Activated CD4-positive, alpha-beta T cell treated with anti-CD3 and anti-CD28 coated beads, Interleukin-2, amount 50 U/mL, for 24 hours (primary cell): ENCODE results near the gene NUTM2G.
"Not testable (repeated sequence)": the region's sequence is repeated elsewhere in the genome, so short reads cannot be mapped to it uniquely, and the experiment has no call there.

ENCODE experiments used
- DNase-seq, 2 donors: peaks; one replicate each; pipeline ENCODE4 v3.0.0-alpha.2; 2020; ENCODE audit warnings: low read depth in 1 of 2, low spot score in 1 of 2

NUTM2G gene

GRCh38 chr9:96942181-96942580 is 13.5 kb downstream of the NUTM2G start:
- not testable (repeated sequence) for DNase-seq

- DNase-seq, result not testable (repeated sequence)
Measured at GRCh38 chr9:96949346-96949745, 20.7 kb downstream of the NUTM2G start.

GRCh38 chr9:96950539-96950938 is 21.9 kb downstream of the NUTM2G start:
- not testable (repeated sequence) for DNase-seq

GRCh38 chr9:96967591-96967990 is 38.9 kb downstream of the NUTM2G start:
- DNase-seq, result not testable (repeated sequence)

- DNase-seq, result not testable (repeated sequence)
Measured at GRCh38 chr9:96972552-96972951, 43.9 kb downstream of the NUTM2G start.

GRCh38 chr9:96974037-96974436 is 45.4 kb downstream of the NUTM2G start:
- not testable (repeated sequence) for DNase-seq

GRCh38 chr9:96983496-96984122 is 55.0 kb downstream of the NUTM2G start:
- not testable (repeated sequence) for DNase-seq

GRCh38 chr9:96984139-96984538 is 55.5 kb downstream of the NUTM2G start:
- not testable (repeated sequence) for DNase-seq

- DNase-seq, result not testable (repeated sequence)
Measured at GRCh38 chr9:96984887-96985286, 56.2 kb downstream of the NUTM2G start.
